Lower leg skin (tissue), 4 donors: ENCODE data around the gene IRX5. TPM values are rescaled to one million over a fixed set of nuclear protein-coding genes. Genes with fewer than 3 reads are reported as not detected.

Source experiments
- DNase-seq, 2 donors: peaks; one replicate each; pipeline ENCODE4 v3.0.0-alpha.2; 2019; ENCODE audit warnings: low spot score in 2 of 2
- H3K4me3 ChIP-seq: fragments of 200-600 bp; sonication (generic); 2 replicates; pipeline ENCODE4 v1.5.1; 2017; ENCODE audit warnings: mild to moderate bottlenecking, low read depth; ENCODE audit not compliant: poor library complexity, severe bottlenecking
- CTCF ChIP-seq, 3 donors: fragments of 450-650 bp; IDR thresholded peaks; one replicate each; pipeline ENCODE4 v1.5.1; 2016; ENCODE audit warnings: antibody characterized with exemption in 3 of 3, mild to moderate bottlenecking in 3 of 3, moderate library complexity in 2 of 3
- POLR2A ChIP-seq, 2 donors: fragments of 450-650 bp; IDR thresholded peaks; one replicate each; pipeline ENCODE4 v1.6.1; 2016 to 2017; ENCODE audit warnings: antibody characterized with exemption in 2 of 2, mild to moderate bottlenecking in 1 of 2, moderate library complexity in 1 of 2
- WGBS, 2 donors: methylation state at CpG; one replicate each; pipeline ENCODE4 v1.1.5; 2018; 5-methylcytosine and 5-hydroxymethylcytosine counted together
- intact Hi-C: fragments of 100-400 bp; cut with DNase I; formaldehyde crosslinking; loops from one replicate; pipeline ENCODE4 v1.15.0; 2023; ENCODE audit warnings: low total_unique reads
- total RNA-seq, 4 donors: library from RNA; depleted of rRNA; stranded (reverse); fragments of >200 nt; gene quantifications; one replicate each; pipeline ENCODE4 v1.1.0, GENCODE V29; 2016

Gene IRX5
- total RNA-seq, 4 donors from 2014 or later, result 47.0 to 99.1 (median 68.7) TPM

DNA sequence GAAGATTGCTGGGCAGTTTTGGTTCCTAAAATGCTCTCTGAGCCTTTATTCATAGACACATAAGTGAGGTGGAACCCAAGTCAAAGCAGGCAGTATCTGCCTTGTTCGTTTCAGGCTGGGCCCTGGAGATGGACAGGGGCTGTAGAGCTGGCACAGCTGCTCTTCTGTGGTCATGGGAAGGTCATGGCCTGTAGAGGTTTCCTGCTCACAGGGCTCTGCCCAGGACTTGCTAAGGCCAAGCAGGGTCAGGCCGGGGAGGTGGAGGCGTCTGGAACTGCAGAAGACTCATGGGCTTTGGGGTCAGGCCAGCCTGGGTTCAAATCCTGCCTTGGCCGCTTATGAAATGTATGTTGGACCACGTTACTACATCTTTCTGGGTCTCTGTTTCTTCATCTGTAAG is 50.2 kb downstream of the IRX5 start:
- H3K4me3 ChIP-seq, result no peak overlapping the region
- intact Hi-C loops, result no loop called here
- WGBS, 2 donors, result 85 to 91% methylated on average over 4 to 5 of the region's 5 CpGs
- no peak for DNase-seq
- no peak for TF ChIP-seq POLR2A (IDR thresholded peaks at IDR 0.05)
- no peak for TF ChIP-seq CTCF (IDR thresholded peaks at IDR 0.05)
